Measurements from ENCODE around the gene SUDS3. TPM values are rescaled to one million over a fixed set of nuclear protein-coding genes. Genes with fewer than 3 reads are reported as not detected.

Gene SUDS3
- total and polyA plus RNA-seq, 4 donors = 6.7 to 22.8 (median 12.3) TPM

DNA sequence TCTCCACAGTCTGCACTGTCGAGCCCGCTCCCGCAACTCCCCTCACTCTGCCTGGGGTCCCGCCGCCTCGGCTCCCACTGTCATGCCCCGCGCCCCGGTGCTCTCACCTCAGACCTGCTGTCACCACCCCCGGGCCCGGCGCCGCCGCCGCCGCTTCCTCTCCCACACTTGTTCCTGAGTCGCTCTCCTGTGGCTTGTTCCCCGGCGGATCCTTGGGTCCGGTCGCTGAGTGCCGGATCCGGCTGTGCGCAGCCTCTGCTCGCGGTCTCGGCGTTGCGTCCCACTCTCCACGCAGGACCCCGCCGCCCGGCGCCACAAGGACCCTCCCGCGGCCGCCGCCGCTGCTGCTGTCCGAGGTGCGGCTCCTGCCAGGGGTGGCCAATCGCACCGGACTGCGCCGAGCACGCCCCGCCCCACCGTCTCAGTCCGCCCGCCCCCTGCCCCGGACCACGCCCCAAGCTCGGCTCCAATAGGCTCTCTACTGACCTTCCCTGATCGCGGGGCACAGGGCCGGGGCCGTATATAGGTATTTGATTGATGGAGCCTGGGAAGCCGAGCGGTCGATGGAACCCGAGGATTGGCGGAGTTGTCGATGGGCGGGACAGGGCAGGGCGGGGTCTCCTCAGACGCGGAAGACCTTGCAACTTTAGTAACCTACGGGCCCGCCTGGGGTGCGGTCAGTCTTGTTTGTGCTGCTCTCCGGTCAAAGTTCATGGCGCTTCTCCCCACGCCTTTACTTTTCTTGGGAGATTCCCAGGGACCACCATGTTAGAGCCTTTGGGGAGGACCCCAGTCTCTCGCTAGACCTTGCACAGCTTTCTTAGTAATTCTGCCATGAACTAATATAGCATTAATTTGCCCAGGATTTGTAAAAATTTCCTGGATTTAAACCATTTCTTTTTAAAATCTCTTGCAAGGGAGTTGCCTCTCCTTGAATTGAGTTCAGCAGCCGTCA lies 3.5 kb upstream of the SUDS3 start, which contains the start of gene TAOK3:
TSS of gene TAOK3 (minus strand) at position 367 of the 955 bp plus-strand sequence. CDS start 117,340 bp downstream, outside the sequence.
- Histone ChIP-seq H3K9me3 (ENCODE audit: control insufficient read depth in 4 of 4, low read length in 3 of 4) (no peaks in the 10 kb centered on the region), H3K9ac (ENCODE audit: low read depth in 1 of 2, low read length in 2 of 2) (peak within 1 kb of the TSS; percentile 84 to 86), H3K4me1 (ENCODE audit: control insufficient read depth in 4 of 4, insufficient read depth in 4 of 4, low read length in 3 of 4) (peaks cover 2 to 45% (median 28%) of the 10 kb centered on the region in 4 donors), H3K27me3 (ENCODE audit: control insufficient read depth in 4 of 4, insufficient read depth in 4 of 4, low read length in 3 of 4) (no peaks in the 10 kb centered on the region), H3K4me3 (ENCODE audit: low read depth in 1 of 3, low read length in 3 of 3) (peak within 1 kb of the TSS; percentile 72 to 99 (median 87)), H3K36me3 (ENCODE audit: control insufficient read depth in 4 of 4, insufficient read depth in 3 of 4, low read depth in 1 of 4, low read length in 3 of 4) (no peaks in the 10 kb centered on the region), H3K27ac (ENCODE audit: low read depth in 1 of 2, low read length in 2 of 2) (peak within 1 kb of the TSS; percentile 98)
- DNase-seq (ENCODE audit: low spot score) = peak; percentile 97
- WGBS = under 1% methylated on average over 75 of the region's 75 CpGs
- TF ChIP-seq HNF4G (IDR thresholded peaks at IDR 0.05) = peak; percentile 59
- TF ChIP-seq EGR1 (IDR thresholded peaks at IDR 0.05; ENCODE audit: low read depth in 2 of 2) = peak; percentile 41 to 62
- peak; percentile 83 for TF ChIP-seq NR2F2 (IDR thresholded peaks at IDR 0.05)
- TF ChIP-seq, protein P1, sequence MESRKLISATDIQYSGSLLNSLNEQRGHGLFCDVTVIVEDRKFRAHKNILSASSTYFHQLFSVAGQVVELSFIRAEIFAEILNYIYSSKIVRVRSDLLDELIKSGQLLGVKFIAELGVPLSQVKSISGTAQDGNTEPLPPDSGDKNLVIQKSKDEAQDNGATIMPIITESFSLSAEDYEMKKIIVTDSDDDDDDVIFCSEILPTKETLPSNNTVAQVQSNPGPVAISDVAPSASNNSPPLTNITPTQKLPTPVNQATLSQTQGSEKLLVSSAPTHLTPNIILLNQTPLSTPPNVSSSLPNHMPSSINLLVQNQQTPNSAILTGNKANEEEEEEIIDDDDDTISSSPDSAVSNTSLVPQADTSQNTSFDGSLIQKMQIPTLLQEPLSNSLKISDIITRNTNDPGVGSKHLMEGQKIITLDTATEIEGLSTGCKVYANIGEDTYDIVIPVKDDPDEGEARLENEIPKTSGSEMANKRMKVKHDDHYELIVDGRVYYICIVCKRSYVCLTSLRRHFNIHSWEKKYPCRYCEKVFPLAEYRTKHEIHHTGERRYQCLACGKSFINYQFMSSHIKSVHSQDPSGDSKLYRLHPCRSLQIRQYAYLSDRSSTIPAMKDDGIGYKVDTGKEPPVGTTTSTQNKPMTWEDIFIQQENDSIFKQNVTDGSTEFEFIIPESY (IDR thresholded peaks at IDR 0.05) = no peak
- no peak for TF ChIP-seq FOXA2 (IDR thresholded peaks at IDR 0.05)
- TF ChIP-seq GABPA (IDR thresholded peaks at IDR 0.05 in 1 of 2, conservative IDR thresholded peaks at IDR 0.05 in 1 of 2) = peak in 1 of 2 donors; percentile 28
- TF ChIP-seq, protein P2, sequence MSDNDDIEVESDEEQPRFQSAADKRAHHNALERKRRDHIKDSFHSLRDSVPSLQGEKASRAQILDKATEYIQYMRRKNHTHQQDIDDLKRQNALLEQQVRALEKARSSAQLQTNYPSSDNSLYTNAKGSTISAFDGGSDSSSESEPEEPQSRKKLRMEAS (IDR thresholded peaks at IDR 0.05) = peak; percentile 59
- TF ChIP-seq, protein P3, sequence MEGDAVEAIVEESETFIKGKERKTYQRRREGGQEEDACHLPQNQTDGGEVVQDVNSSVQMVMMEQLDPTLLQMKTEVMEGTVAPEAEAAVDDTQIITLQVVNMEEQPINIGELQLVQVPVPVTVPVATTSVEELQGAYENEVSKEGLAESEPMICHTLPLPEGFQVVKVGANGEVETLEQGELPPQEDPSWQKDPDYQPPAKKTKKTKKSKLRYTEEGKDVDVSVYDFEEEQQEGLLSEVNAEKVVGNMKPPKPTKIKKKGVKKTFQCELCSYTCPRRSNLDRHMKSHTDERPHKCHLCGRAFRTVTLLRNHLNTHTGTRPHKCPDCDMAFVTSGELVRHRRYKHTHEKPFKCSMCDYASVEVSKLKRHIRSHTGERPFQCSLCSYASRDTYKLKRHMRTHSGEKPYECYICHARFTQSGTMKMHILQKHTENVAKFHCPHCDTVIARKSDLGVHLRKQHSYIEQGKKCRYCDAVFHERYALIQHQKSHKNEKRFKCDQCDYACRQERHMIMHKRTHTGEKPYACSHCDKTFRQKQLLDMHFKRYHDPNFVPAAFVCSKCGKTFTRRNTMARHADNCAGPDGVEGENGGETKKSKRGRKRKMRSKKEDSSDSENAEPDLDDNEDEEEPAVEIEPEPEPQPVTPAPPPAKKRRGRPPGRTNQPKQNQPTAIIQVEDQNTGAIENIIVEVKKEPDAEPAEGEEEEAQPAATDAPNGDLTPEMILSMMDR (IDR thresholded peaks at IDR 0.05; ENCODE audit: low read depth, low read length, missing input control) = no peak
- peak; percentile 66 for TF ChIP-seq YY1 (IDR thresholded peaks at IDR 0.05)
- peak; percentile 65 to 85 for TF ChIP-seq HNF4A (conservative IDR thresholded peaks at IDR 0.05)
- TF ChIP-seq, protein P4, sequence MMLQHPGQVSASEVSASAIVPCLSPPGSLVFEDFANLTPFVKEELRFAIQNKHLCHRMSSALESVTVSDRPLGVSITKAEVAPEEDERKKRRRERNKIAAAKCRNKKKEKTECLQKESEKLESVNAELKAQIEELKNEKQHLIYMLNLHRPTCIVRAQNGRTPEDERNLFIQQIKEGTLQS (IDR thresholded peaks at IDR 0.05) = no peak
- peak; percentile 75 to 77 for TF ChIP-seq RXRA (IDR thresholded peaks at IDR 0.05)
- TF ChIP-seq REST (IDR thresholded peaks at IDR 0.05) = peak; percentile 94
- peak in 1 of 2 donors; percentile 11 for TF ChIP-seq RAD21 (IDR thresholded peaks at IDR 0.05)
- TF ChIP-seq JUND (IDR thresholded peaks at IDR 0.05) = peak in 1 of 2 donors; percentile 24
- TF ChIP-seq FOXA1 (IDR thresholded peaks at IDR 0.05) = no peak
- TF ChIP-seq TAF1 (conservative IDR thresholded peaks at IDR 0.05) = peak; percentile 96
- TF ChIP-seq SP1 (IDR thresholded peaks at IDR 0.05) = peak; percentile 81
